Neural cell (in vitro differentiated cells): ENCODE measurements around the gene CPNE4. TPM values are rescaled to one million over a fixed set of nuclear protein-coding genes. Genes with fewer than 3 reads are reported as not detected.
"Not testable (repeated sequence)": the region's sequence is repeated elsewhere in the genome, so short reads cannot be mapped to it uniquely, and the experiment has no call there.

ENCODE experiments used
- H2AFZ ChIP-seq: fragments of 200-600, 300-800 bp; sonication (generic), shearing (Covaris generic); 2 replicates; pipeline ENCODE4 v1.6.0; 2014; ENCODE audit warnings: low read depth, mild to moderate bottlenecking, antibody characterized with exemption, low read length, moderate library complexity
- H3F3A ChIP-seq: fragments of 200-600 bp; shearing (Covaris generic); 2 replicates; pipeline ENCODE4 v1.6.1; 2016; ENCODE audit warnings: mild to moderate bottlenecking, moderate library complexity, mixed read lengths, antibody characterized with exemption, low read length; ENCODE audit not compliant: insufficient read depth, poor library complexity, severe bottlenecking
- H3K27ac ChIP-seq: fragments of 200-600, 300-800 bp; sonication (generic), shearing (Covaris generic); 2 replicates; pipeline ENCODE4 v1.5.1; 2014; ENCODE audit warnings: mild to moderate bottlenecking, low read length, moderate library complexity
- H3K27me3 ChIP-seq: fragments of 300-800, 200-600 bp; sonication (generic), shearing (Covaris generic); 2 replicates; pipeline ENCODE4 v1.6.0; 2014; ENCODE audit warnings: mild to moderate bottlenecking, low read depth, low read length, moderate library complexity; ENCODE audit not compliant: insufficient read depth
- H3K36me3 ChIP-seq: fragments of 300-800, 200-600 bp; sonication (generic), shearing (Covaris generic); 2 replicates; pipeline ENCODE4 v1.5.1; 2014; ENCODE audit warnings: mild to moderate bottlenecking, antibody characterized with exemption, low read length, moderate library complexity; ENCODE audit not compliant: insufficient read depth
- H3K4me2 ChIP-seq: fragments of 300-800, 200-600 bp; sonication (generic), shearing (Covaris generic); 2 replicates; pipeline ENCODE4 v1.6.0; 2014; ENCODE audit warnings: mild to moderate bottlenecking, low read length
- H3K4me3 ChIP-seq: fragments of 300-800, 200-600 bp; sonication (generic), shearing (Covaris generic); 2 replicates; pipeline ENCODE4 v1.5.1; 2014; ENCODE audit warnings: mild to moderate bottlenecking, low read length, moderate library complexity
- H3K79me2 ChIP-seq: fragments of 200-600 bp; shearing (Covaris generic); replicated peaks from 2 replicates; pipeline ENCODE4 v1.6.0; 2014; ENCODE audit warnings: mild to moderate bottlenecking, low read length, moderate library complexity; ENCODE audit not compliant: insufficient read depth
- H3K9ac ChIP-seq: fragments of 300-800, 200-600 bp; sonication (generic), shearing (Covaris generic); 2 replicates; pipeline ENCODE4 v1.6.1; 2016; ENCODE audit warnings: mild to moderate bottlenecking, low read length, mixed read lengths
- H3K9me2 ChIP-seq: fragments of 200-600 bp; shearing (Covaris generic); 2 replicates; pipeline ENCODE4 v1.6.1; 2016; ENCODE audit warnings: mild to moderate bottlenecking, low read length, mixed read lengths; ENCODE audit not compliant: insufficient read depth
- H3K9me3 ChIP-seq: fragments of 200-600, 300-800 bp; sonication (generic), shearing (Covaris generic); 2 replicates; pipeline ENCODE4 v1.6.1; 2016; ENCODE audit warnings: mild to moderate bottlenecking, mixed run types, low read length, moderate library complexity, mixed read lengths
- H4K20me1 ChIP-seq: fragments of 200-600 bp; shearing (Covaris generic); 2 replicates; pipeline ENCODE4 v1.6.1; 2016; ENCODE audit warnings: mild to moderate bottlenecking, mixed run types; ENCODE audit not compliant: insufficient read depth
- EP300 ChIP-seq: fragments of 450-650 bp; conservative IDR thresholded peaks from 2 replicates; pipeline ENCODE4 v1.6.1; 2014; ENCODE audit warnings: antibody characterized with exemption, mild to moderate bottlenecking, moderate library complexity; ENCODE audit not compliant: poor library complexity, severe bottlenecking
- EZH2 ChIP-seq: fragments of 200-600, 300-800 bp; shearing (Covaris generic), sonication (generic); IDR thresholded peaks from 2 replicates; pipeline ENCODE4 v1.6.1; 2014; ENCODE audit warnings: antibody characterized with exemption, low read length, borderline replicate concordance, mild to moderate bottlenecking; ENCODE audit not compliant: insufficient read depth, poor library complexity, severe bottlenecking
- POLR2AphosphoS5 ChIP-seq: IDR thresholded peaks from 2 replicates; pipeline ENCODE4 v1.6.1; 2012
- RAD21 ChIP-seq: fragments of 450-650 bp; conservative IDR thresholded peaks from 2 replicates; pipeline ENCODE4 v1.6.1; 2014; ENCODE audit warnings: antibody characterized with exemption, mild to moderate bottlenecking, moderate library complexity
- SMC3 ChIP-seq: fragments of 450-650 bp; conservative IDR thresholded peaks from 2 replicates; pipeline ENCODE4 v1.6.1; 2014; ENCODE audit warnings: antibody characterized with exemption, mild to moderate bottlenecking, moderate library complexity; ENCODE audit not compliant: poor library complexity
- TAF1 ChIP-seq: IDR thresholded peaks from 2 replicates; pipeline ENCODE4 v1.6.1; 2012; ENCODE audit warnings: low read depth
- polyA plus RNA-seq: library from polyadenylated mRNA; depleted of rRNA; stranded (reverse); fragments of >200 nt; gene quantifications from 2 replicates; pipeline ENCODE4 v1.2.3, GENCODE V29; 2014
- TF ChIP-seq, protein P1 (sequence below): IDR thresholded peaks from 2 replicates; pipeline ENCODE4 v1.6.1; 2012; ENCODE audit warnings: borderline replicate concordance

Gene CPNE4
- polyA plus RNA-seq, 1 donor from 2014 or later = 0.59 TPM

DNA sequence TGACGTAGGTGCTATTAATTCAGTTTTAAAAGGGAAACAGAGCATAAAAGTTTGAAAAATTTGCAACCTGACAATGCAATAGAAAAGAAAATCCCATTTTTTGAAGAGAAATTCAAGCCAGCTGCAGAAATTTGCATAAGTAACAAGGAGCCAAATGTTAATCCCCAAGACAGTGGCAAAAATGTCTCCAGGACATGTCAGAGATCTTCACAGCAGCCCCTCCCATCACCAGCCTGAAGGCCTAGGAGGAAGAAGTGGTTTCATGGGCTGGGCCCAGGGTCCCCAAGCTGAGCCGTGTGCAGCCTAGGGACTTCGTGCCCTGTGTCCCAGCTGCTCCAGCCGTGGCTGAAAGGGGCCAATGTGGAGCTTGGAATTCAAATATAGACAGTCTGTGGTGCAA lies 148.9 kb downstream of the CPNE4 start:
- not testable (repeated sequence) for H3K27me3 ChIP-seq, H4K20me1 ChIP-seq, H3K9me3 ChIP-seq, H3K4me3 ChIP-seq, H3F3A ChIP-seq, H3K36me3 ChIP-seq, H3K9me2 ChIP-seq, H3K27ac ChIP-seq, H3K79me2 ChIP-seq, H3K4me2 ChIP-seq, H2AFZ ChIP-seq, H3K9ac ChIP-seq

DNA sequence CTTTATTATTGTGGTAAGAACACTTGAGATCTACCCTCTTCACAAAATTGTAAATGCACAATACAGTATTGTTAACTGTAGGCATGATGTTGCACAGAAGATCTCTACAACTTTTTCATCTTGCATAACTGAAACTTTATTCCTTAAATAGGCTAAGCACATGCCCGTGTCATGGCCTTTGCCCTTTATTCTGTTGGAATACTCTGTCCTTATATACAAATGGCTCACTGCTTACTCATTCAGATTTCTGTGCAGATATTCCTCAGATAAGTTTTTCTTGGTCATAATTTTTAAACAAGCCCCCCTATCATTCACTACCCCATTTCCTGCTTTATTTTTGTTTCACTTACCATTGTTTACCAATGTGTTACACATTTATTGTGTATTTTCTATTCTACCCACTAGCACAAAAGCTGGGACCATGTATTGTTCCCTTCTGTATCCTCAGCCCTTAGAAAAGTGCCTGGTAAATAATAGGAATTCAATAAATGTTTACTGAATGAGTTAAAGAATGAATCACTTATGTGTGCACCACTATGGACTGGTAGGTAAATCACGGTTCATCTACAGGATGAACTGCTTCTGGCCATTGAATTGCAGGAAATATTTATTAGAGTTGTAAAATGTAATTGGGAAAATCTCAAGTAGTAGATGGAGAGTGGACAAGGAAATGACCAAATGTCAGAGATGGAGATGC lies 151.0 kb downstream of the CPNE4 start:
- H4K20me1 ChIP-seq = no peaks in the 10 kb centered on the region
- no peak overlapping the region for H3K4me2 ChIP-seq
- H3K36me3 ChIP-seq = no peaks in the 10 kb centered on the region
- no peaks in the 10 kb centered on the region for H3K9me3 ChIP-seq
- no peaks in the 10 kb centered on the region for H3F3A ChIP-seq
- no peaks in the 10 kb centered on the region for H3K79me2 ChIP-seq
- H3K9ac ChIP-seq = no peak overlapping the region
- TF ChIP-seq TAF1 (no peak), RAD21 (no peak), POLR2AphosphoS5 (no peak), SMC3 (no peak)
- no peaks in the 10 kb centered on the region for H3K9me2 ChIP-seq
- no peak overlapping the region for H2AFZ ChIP-seq
- H3K27ac ChIP-seq = no peak overlapping the region
- H3K27me3 ChIP-seq = peaks cover 4% of the 10 kb centered on the region
- H3K4me3 ChIP-seq = no peak overlapping the region

DNA sequence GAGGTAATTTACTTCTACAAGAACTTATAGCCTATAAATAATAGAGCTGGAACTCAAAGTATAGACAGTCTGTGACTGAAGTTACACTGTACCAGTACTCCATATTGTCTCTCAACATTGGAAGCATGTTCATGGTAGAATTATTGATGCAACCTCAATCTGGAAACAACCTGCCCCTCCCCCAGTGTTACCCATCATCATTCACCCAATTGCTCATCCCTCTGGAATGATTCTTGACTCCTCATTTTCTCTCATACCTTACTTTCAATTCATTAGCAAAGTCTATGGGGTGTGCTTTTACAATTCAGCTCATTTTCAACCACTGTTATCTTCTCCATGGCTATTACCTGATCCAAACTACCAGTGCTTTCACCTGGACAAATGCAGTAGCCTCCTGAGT lies 151.7 kb downstream of the CPNE4 start:
- no peak for TF ChIP-seq TAF1
- no peak for TF ChIP-seq SMC3
- TF ChIP-seq EP300 = no peak
- TF ChIP-seq, protein P1, sequence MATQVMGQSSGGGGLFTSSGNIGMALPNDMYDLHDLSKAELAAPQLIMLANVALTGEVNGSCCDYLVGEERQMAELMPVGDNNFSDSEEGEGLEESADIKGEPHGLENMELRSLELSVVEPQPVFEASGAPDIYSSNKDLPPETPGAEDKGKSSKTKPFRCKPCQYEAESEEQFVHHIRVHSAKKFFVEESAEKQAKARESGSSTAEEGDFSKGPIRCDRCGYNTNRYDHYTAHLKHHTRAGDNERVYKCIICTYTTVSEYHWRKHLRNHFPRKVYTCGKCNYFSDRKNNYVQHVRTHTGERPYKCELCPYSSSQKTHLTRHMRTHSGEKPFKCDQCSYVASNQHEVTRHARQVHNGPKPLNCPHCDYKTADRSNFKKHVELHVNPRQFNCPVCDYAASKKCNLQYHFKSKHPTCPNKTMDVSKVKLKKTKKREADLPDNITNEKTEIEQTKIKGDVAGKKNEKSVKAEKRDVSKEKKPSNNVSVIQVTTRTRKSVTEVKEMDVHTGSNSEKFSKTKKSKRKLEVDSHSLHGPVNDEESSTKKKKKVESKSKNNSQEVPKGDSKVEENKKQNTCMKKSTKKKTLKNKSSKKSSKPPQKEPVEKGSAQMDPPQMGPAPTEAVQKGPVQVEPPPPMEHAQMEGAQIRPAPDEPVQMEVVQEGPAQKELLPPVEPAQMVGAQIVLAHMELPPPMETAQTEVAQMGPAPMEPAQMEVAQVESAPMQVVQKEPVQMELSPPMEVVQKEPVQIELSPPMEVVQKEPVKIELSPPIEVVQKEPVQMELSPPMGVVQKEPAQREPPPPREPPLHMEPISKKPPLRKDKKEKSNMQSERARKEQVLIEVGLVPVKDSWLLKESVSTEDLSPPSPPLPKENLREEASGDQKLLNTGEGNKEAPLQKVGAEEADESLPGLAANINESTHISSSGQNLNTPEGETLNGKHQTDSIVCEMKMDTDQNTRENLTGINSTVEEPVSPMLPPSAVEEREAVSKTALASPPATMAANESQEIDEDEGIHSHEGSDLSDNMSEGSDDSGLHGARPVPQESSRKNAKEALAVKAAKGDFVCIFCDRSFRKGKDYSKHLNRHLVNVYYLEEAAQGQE = no peak
- no peak for TF ChIP-seq EZH2
- no peak for TF ChIP-seq RAD21
- H3K4me3 ChIP-seq = no peak overlapping the region

More for the DNA sequence above, 151.7 kb downstream of the CPNE4 start:
- Histone ChIP-seq H3K9me2 (no peaks in the 10 kb centered on the region), H2AFZ (no peak overlapping the region), H3K4me2 (no peak overlapping the region), H3K9ac (no peak overlapping the region), H3K9me3 (no peaks in the 10 kb centered on the region), H4K20me1 (no peaks in the 10 kb centered on the region), H3K36me3 (no peaks in the 10 kb centered on the region), H3K27ac (no peak overlapping the region), H3K27me3 (peaks cover 3% of the 10 kb centered on the region), H3K79me2 (no peaks in the 10 kb centered on the region), H3F3A (no peaks in the 10 kb centered on the region)
